Measurements from ENCODE around the gene LAMTOR1.

- no peak for TF ChIP-seq CTCF (optimal IDR thresholded peaks at IDR 0.05 in 1 of 3, IDR thresholded peaks at IDR 0.05 in 1 of 3, conservative IDR thresholded peaks at IDR 0.05 in 1 of 3; ENCODE audit: extremely low read depth in 1 of 3, insufficient read depth in 2 of 3, low read length in 3 of 3)
- no peak for TF ChIP-seq EZH2 (IDR thresholded peaks at IDR 0.05; ENCODE audit: low read length)
These were observed 17.8 kb upstream of the LAMTOR1 start for GRCh38 chr11:72120930-72121329.
